ENCODE results near the gene GDF9.

Gene GDF9

DNA sequence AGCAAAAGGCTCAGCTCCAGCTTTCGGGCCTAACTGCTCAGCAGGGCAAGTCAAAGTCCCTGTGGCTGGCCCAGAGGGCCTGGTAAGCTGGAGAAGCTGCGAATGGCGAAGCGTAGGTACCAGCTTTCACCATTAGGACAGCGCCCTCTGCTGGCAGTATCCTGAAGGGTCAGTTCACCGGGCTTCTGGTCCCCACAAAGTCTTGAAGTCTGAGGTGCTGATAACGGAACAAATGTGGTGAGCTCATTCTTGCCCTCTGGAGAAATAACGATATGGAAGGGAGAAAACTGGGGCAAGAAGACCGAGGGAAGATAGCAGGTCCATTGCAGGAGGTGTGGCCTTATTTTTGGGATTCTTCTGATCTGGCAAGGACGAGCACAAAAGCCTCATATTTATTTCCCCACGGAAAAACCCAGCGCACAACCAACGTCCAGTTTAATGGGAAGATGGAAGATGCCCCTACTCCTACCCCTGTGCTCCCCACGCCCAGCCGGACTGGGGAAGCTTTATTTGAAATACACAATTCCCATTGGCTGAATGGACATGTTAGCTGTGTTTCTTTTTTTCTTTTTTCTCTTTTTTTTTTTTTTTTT lies 46.0 kb downstream of the GDF9 start:
- peak; percentile 78 for DNase-seq (ENCODE audit: low read depth, low spot score)

DNA sequence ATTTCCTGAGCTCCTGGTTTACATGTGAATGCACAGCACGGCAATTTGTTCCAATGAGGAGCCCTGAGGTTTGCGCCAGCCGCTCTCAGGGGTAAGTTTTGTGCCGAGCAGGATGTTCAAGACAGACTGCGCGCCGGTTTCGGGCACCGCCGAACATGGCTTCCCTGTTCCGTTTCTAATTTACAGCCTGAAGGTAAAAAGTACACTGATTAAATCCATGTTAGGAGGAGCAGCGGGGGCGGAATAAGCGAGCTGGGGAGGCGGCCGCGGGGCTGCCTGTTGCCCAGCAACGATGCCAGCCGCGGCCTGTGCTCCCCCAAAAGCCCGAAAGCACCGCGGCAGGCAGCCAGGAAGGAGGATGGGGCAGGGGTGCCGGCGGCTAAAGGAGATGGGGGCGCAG lies 46.8 kb downstream of the GDF9 start:
- DNase-seq (ENCODE audit: low read depth, low spot score) = no peak

DNA sequence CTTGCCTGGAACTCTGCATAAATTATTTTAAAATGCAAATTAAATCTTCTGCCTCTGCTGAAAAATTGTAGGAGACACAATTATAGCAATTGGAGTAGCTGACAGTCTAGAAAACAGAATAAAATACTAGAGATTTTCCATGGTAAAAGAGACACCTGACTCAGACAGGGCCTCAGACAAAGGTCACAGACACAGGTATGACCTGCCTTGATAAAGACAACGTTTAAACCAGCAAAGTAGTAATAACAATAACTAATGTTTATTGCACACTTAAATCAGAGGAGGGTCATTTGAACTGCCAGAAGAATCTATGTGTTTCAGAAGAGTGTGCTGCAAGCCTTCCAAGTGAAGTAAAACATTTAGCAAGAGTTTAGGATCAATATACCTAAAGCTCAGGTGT lies 49.3 kb downstream of the GDF9 start:
- DNase-seq (ENCODE audit: low read depth, low spot score) = no peak

DNA sequence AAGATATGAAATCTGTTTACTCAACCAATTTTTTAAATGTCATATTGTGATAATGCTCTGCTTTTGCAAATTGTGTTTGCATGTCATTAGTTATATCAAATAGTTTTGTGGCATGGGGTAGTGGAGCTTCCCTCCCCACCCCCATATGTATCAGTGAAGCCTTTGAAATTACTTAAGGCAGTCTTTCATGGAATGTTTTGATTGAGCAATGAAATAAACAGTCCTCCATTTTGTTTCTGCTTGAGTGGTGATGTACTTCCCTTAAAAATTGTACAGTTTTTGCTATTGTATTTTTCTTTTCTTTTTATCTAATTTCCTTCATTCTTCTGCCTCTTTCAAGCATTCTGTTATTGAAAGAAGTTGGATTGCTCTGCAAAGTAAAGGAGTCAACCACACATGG lies 49.7 kb downstream of the GDF9 start:
- no peak for DNase-seq (ENCODE audit: low read depth, low spot score)

DNA sequence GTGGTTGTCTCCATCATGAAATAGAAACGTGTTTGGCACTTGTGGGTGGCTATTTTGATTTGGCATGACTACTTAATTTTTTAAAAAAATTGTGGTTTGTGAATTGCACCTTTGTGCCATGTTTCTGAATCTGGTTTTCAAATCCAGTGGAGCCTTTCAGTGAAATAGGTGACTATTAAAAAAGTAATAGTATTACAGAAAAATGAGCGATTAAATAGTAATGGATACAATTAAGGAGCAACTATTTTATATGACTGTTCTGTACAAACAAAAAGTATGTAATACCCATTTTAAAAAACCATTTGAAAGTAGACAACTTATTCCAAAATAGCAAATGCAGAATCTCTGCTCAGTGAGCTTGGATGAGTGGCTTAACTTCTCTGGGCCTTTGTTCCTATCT lies 50.2 kb downstream of the GDF9 start:
- no peak for DNase-seq (ENCODE audit: low read depth, low spot score)

DNA sequence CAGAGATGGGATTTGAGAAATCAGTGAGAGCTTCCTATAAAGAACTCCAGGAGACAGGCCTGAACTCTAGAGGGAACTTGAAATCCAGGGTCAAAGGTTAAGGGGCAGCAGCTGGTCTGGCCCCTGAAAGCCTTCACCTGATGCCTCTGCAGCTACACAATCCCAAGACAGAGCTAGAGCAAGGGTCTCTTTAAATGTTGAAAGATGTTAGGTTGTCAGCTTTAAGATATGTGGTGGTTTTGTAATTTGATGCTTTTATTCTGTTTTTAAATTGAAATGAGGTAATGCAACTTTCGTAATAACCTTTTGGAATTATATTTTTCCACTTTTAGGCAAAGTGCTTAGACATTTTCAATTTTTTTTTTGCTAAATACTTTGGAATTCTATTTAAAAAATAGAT lies 50.8 kb downstream of the GDF9 start:
- DNase-seq (ENCODE audit: low read depth, low spot score) = no peak

DNA sequence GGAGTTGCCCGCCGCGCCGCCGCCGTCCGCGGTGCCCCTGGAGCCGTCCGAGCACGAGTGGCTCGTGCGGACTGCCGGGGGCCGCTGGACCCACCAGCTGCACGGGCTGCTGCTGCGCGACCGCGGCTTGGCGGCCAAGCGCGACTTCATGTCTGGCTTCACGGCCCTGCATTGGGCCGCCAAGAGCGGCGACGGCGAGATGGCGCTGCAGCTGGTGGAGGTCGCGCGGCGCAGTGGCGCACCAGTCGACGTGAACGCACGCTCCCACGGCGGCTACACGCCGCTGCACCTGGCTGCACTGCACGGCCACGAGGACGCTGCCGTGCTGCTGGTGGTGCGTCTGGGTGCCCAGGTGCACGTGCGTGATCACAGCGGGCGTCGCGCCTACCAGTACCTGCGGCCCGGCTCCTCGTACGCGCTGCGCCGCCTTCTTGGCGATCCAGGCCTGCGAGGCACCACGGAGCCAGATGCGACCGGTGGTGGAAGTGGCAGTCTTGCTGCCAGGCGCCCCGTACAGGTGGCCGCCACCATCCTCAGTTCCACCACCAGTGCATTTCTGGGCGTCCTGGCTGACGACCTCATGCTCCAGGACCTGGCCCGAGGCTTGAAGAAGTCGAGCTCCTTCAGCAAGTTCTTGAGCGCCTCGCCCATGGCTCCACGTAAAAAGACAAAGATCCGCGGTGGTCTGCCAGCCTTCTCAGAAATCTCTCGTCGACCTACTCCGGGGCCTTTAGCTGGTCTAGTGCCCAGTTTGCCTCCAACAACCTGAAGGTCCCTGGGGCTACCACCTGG lies 51.6 kb downstream of the GDF9 start:
- no peak for DNase-seq (ENCODE audit: low read depth, low spot score)

DNA sequence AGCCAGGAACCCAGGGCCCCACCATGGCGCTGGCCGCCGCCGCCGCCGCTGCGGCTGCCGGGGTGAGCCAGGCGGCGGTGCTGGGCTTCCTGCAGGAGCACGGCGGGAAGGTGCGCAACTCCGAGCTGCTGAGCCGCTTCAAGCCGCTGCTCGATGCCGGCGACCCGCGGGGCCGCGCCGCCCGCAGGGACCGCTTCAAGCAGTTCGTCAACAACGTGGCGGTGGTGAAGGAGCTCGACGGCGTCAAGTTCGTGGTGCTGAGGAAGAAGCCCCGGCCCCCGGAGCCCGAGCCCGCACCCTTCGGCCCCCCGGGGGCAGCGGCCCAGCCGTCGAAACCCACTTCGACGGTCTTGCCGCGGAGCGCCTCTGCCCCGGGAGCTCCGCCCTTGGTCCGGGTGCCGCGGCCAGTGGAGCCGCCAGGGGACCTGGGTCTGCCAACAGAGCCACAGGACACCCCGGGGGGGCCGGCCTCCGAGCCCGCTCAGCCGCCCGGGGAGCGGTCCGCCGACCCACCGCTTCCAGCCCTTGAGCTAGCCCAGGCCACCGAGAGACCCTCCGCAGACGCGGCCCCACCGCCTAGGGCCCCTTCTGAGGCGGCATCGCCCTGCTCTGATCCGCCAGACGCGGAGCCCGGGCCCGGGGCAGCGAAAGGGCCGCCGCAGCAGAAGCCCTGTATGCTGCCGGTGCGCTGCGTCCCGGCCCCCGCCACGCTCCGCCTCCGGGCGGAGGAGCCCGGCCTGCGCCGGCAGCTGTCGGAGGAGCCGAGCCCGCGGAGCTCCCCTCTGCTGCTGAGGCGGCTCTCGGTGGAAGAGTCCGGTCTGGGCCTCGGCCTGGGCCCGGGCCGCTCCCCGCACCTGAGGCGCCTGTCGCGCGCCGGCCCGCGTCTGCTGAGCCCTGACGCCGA lies 52.4 kb downstream of the GDF9 start:
- DNase-seq (ENCODE audit: low read depth, low spot score) = no peak

DNA sequence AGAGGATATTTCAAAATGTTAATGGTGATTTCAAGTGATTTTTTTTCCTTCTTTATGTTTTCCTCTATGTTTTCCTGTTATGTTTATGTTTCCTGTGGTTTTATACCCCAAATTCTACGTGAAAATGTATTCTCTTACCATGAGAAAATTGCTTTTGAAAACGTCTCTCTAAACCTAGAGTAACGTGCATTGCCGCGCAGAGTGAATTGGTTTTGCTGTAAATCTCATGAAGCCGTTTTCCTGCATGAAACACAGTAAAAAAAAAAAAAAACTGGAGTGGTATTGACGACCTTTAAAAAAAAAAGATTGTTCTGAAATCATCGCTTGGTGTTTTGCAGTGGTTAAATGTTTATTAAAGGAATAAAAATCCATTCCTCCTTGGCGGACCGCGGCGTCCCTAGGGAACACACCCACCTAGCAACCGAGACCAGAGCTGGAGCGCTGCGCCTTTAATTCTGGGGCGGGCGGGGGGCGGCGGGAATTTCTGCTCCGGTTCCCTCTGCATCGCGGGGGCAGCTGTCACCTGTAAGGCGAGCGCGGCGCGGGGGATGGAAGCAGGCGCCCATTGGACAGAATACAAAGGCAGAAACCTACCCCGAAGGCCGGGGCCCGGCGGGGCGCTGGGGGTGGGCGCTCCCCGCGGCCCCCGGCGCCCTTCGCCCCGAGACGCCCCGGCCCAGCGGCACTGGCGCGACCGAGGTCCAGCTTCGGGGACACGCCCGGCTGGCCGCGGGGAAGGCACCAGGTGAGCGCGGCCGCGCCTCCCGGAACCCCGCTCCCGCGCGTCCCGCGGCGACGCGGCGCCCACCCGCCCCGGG lies 53.3 kb downstream of the GDF9 start, which contains the start of gene SOWAHA:
Gene SOWAHA, plus strand, starts transcription at position 522 of the 818 bp plus-strand sequence. CDS start 320 bp downstream, outside the sequence.
- no peak for DNase-seq (ENCODE audit: low read depth, low spot score)

DNA sequence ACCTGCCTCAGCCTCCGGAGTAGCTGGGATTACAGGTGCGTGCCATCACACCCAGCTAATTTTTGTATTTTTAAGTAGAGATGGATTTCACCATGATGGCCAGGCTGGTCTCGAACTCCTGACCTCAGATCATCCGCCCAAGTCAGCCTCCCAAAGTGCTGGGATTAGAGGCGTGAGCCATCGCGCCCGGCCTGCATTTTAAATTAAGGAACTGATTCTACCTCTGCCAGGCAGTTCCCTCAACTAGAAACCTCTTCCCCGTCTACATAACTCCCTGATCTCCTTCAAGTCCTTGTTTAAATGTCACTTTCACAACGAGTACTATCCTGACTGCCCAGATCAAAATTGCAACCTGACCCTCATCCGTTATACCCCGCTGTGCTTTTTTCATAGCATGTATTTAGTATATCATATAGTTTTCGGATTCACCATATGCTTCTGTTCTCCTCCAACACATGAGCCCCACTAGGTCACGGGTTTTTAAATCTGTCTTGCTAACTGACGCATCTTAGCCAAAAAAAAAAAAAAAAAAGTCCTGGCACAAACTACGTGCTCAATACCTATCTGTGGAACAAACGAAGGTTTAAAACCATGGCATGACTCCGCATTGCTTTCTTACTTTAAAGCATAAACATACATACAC lies 54.0 kb downstream of the GDF9 start:
- DNase-seq (ENCODE audit: low read depth, low spot score) = no peak
